PC-9 (cell line): ENCODE measurements around the gene ZNF135. TPM values are rescaled to one million over a fixed set of nuclear protein-coding genes. Genes with fewer than 3 reads are reported as not detected.

Experiments used
- BruUV-seq: library from RNA; stranded (reverse); fragments of 400-500 nt; replicated peaks from 2 replicates; lab custom pipeline; 2021; lab: Mats Ljungman, UMichigan
- CTCF ChIA-PET: fragments of 300-600 bp; sonication (Branson Sonifier 250); formaldehyde crosslinking; loops from one replicate; lab custom pipeline; 2022; ENCODE audit warnings: antibody characterized with exemption; lab: Charles Lee
- POLR2A ChIA-PET: fragments of 300-600 bp; sonication (Branson Sonifier 250); formaldehyde crosslinking; loops from one replicate; lab custom pipeline; 2022; ENCODE audit warnings: antibody characterized with exemption; ENCODE audit not compliant: unreplicated experiment; lab: Charles Lee
- DNase-seq, 2 experiments: peaks; one replicate each; pipeline versions ENCODE4 v3.0.0 to v3.0.0-alpha.2; 2015 to 2022; ENCODE audit warnings: mixed read lengths in 1 of 2
- H2AFZ ChIP-seq: fragments of 200-600 bp; sonication (generic); 2 replicates; pipeline ENCODE4 v1.8.1; 2017; ENCODE audit warnings: antibody characterized with exemption
- H3F3A ChIP-seq: fragments of 200-600 bp; sonication (generic); 2 replicates; pipeline ENCODE4 v1.8.1; 2017; ENCODE audit warnings: antibody characterized with exemption, mild to moderate bottlenecking, low read depth; ENCODE audit not compliant: insufficient read depth
- H3K27ac ChIP-seq: fragments of 200-600 bp; sonication (generic); 2 replicates; pipeline ENCODE4 v1.6.1; 2016; ENCODE audit warnings: mixed run types
- H3K27me3 ChIP-seq: fragments of 200-600 bp; sonication (generic); 2 replicates; pipeline ENCODE4 v1.6.1; 2016; ENCODE audit warnings: low read depth, mixed run types; ENCODE audit not compliant: insufficient read depth
- H3K36me3 ChIP-seq: fragments of 200-600 bp; sonication (generic); 2 replicates; pipeline ENCODE4 v1.6.1; 2016; ENCODE audit warnings: low read depth, mixed run types
- H3K4me1 ChIP-seq: fragments of 200-600 bp; sonication (generic); replicated peaks from 2 replicates; pipeline ENCODE4 v1.6.1; 2016; ENCODE audit warnings: mixed run types; ENCODE audit not compliant: insufficient read depth
- H3K4me2 ChIP-seq: fragments of 200-600 bp; sonication (generic); 2 replicates; pipeline ENCODE4 v1.6.1; 2017; ENCODE audit warnings: mixed run types
- H3K4me3 ChIP-seq: fragments of 200-600 bp; sonication (generic); 2 replicates; pipeline ENCODE4 v1.6.1; 2016; ENCODE audit warnings: mixed run types
- H3K79me2 ChIP-seq: fragments of 200-600 bp; sonication (generic); 2 replicates; pipeline ENCODE4 v1.6.1; 2017; ENCODE audit warnings: low read depth, mixed run types
- H3K9me2 ChIP-seq: fragments of 200-600 bp; sonication (generic); 2 replicates; pipeline ENCODE4 v1.8.1; 2017; ENCODE audit warnings: mild to moderate bottlenecking; ENCODE audit not compliant: insufficient read depth
- H3K9me3 ChIP-seq: fragments of 200-600 bp; sonication (generic); 2 replicates; pipeline ENCODE4 v1.8.1; 2016; ENCODE audit warnings: low read depth; ENCODE audit not compliant: insufficient read depth
- H4K20me1 ChIP-seq: fragments of 200-600 bp; sonication (generic); 2 replicates; pipeline ENCODE4 v1.8.1; 2017; ENCODE audit not compliant: insufficient read depth
- EZH2 ChIP-seq: fragments of 200-600 bp; sonication (generic); IDR thresholded peaks from 2 replicates; pipeline ENCODE4 v1.8.0; 2017; ENCODE audit warnings: antibody characterized with exemption, low read depth
- intact Hi-C: fragments of 100-400 bp; cut with micrococcal nuclease; formaldehyde crosslinking; loops from one replicate; pipeline ENCODE4 v1.10.0; 2022; ENCODE audit not compliant: unreplicated experiment
- total RNA-seq: library from RNA; stranded (reverse); gene quantifications from 2 replicates; pipeline ENCODE4 v1.2.3, GENCODE V29; 2021
- TF ChIP-seq, protein P1 (sequence below): fragments of 200-600 bp; sonication (generic); conservative IDR thresholded peaks from 2 replicates; pipeline ENCODE4 v1.6.1; 2017; ENCODE audit warnings: mixed run types, antibody characterized with exemption, mild to moderate bottlenecking, moderate library complexity

Gene ZNF135
- total RNA-seq, 1 experiment from 2014 or later = 0.15 TPM

DNA sequence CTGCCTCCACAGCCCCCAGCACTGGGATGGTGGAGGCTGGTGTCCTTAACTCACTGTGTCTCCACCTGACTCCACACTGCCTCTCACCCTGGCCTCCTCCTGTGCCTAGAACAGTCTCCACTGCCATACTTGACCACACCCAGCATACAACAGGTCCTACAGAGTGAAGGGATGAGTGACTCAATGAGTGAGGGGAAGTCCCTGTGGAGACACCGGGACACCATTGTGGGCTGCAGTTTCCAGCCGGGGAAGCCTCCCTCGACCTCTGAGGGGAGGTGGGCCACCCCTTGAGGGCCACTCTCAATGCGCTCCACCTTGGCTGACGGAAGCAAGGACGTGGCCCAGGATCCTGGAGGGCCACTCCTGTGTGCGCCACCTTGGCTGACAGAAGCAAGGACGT, 2.8 kb upstream of the ZNF135 start:
- no TSS peak for BruUV-seq
- no peaks in the 10 kb centered on the region for H3K79me2 ChIP-seq
- H3K9me2 ChIP-seq = no peaks in the 10 kb centered on the region
- H3K27ac ChIP-seq = no peak overlapping the region
- ChIA-PET POLR2A (no interaction called here), CTCF (no interaction called here)
- no peaks in the 10 kb centered on the region for H3F3A ChIP-seq
- no peak overlapping the region for H2AFZ ChIP-seq
- H3K9me3 ChIP-seq = peaks cover 26% of the 10 kb centered on the region
- H3K27me3 ChIP-seq = peaks cover 38% of the 10 kb centered on the region
- H3K4me3 ChIP-seq = no peak overlapping the region
- H3K4me2 ChIP-seq = no peak overlapping the region
- intact Hi-C loops = no loop called here
- no peak for TF ChIP-seq EZH2
- TF ChIP-seq, protein P1, sequence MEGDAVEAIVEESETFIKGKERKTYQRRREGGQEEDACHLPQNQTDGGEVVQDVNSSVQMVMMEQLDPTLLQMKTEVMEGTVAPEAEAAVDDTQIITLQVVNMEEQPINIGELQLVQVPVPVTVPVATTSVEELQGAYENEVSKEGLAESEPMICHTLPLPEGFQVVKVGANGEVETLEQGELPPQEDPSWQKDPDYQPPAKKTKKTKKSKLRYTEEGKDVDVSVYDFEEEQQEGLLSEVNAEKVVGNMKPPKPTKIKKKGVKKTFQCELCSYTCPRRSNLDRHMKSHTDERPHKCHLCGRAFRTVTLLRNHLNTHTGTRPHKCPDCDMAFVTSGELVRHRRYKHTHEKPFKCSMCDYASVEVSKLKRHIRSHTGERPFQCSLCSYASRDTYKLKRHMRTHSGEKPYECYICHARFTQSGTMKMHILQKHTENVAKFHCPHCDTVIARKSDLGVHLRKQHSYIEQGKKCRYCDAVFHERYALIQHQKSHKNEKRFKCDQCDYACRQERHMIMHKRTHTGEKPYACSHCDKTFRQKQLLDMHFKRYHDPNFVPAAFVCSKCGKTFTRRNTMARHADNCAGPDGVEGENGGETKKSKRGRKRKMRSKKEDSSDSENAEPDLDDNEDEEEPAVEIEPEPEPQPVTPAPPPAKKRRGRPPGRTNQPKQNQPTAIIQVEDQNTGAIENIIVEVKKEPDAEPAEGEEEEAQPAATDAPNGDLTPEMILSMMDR = no peak
- H3K36me3 ChIP-seq = no peaks in the 10 kb centered on the region
- no peaks in the 10 kb centered on the region for H3K4me1 ChIP-seq
- H4K20me1 ChIP-seq = no peaks in the 10 kb centered on the region
- DNase-seq = no peak

DNA sequence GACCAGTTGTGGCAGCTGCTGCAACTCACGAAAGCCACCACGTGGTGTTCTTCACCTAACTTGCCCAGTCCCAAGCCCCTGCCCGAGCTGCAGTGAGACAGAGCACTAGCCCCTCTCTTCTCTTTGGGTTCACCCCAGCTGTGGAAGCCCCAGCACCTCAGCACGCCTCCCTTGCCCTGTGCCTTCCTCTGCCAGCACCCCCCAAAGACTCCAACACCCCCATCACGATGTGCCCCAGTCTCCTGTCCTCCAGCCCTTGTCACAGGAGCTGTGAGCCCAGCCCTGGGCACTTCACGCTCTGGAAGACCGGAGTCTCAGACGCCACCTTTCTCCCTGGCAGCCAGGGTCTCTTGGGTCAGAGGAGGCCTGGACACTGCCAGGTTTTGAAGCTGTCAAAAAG, 2.2 kb upstream of the ZNF135 start:
- Histone ChIP-seq H3K27ac (no peak overlapping the region), H3K27me3 (peaks cover 33% of the 10 kb centered on the region), H3K4me3 (no peak overlapping the region), H2AFZ (no peak overlapping the region), H3K4me1 (no peaks in the 10 kb centered on the region), H4K20me1 (no peaks in the 10 kb centered on the region), H3K9me3 (peaks cover 24% of the 10 kb centered on the region), H3K36me3 (no peaks in the 10 kb centered on the region), H3K4me2 (no peak overlapping the region), H3K79me2 (no peaks in the 10 kb centered on the region), H3F3A (no peaks in the 10 kb centered on the region), H3K9me2 (no peaks in the 10 kb centered on the region)
- TF ChIP-seq EZH2 = no peak
- TF ChIP-seq, protein P1 = no peak
- no TSS peak for BruUV-seq
- no peak for DNase-seq
- POLR2A ChIA-PET = no interaction called here
- intact Hi-C loops = no loop called here
- CTCF ChIA-PET = no interaction called here

DNA sequence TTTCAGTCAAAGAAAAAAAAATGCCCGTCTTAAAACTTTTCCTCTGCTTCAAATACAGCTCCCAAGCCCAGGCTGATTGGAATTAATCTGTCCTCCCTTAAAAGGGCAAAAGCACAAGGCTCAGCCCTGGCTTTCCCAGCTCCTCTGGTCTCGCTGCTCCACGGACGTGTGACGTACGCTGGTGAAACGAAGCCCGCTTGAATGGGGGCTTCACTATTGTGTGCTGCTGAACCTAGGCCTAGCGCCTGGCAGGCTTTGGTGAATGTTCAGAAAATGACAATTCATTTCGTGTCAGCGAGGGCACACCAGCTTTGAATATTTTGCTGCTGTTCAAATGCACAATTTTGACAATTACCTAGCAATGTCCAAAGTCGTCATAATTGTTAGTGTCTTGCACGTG, 615 bp upstream of the ZNF135 start:
- ChIA-PET POLR2A (no interaction called here), CTCF (no interaction called here)
- intact Hi-C loops = no loop called here
- Histone ChIP-seq H3K27ac (no peak overlapping the region), H4K20me1 (no peaks in the 10 kb centered on the region), H3K36me3 (no peaks in the 10 kb centered on the region), H3K27me3 (peaks cover 18% of the 10 kb centered on the region), H3K79me2 (no peaks in the 10 kb centered on the region), H3K4me2 (no peak overlapping the region), H3K4me1 (no peaks in the 10 kb centered on the region), H3K9me2 (no peaks in the 10 kb centered on the region), H3K9me3 (peaks cover 22% of the 10 kb centered on the region), H3K4me3 (no peak overlapping the region), H3F3A (no peaks in the 10 kb centered on the region), H2AFZ (no peak overlapping the region)
- BruUV-seq = no TSS peak
- no peak for DNase-seq
- no peak for TF ChIP-seq EZH2
- TF ChIP-seq, protein P1 = no peak
